ENCODE measurements around the gene TSPAN12.

Gene TSPAN12

GRCh38 chr7:120857588-120858573 lies at the start of gene TSPAN12:
TSPAN12 (minus strand) TSS chr7:120858144; CDS start chr7:120856763, 1,381 bp downstream.
- TF ChIP-seq CTCF (IDR thresholded peaks at IDR 0.05), result peak; percentile 60

GRCh38 chr7:120898715-120899499 lies 41.0 kb upstream of the TSPAN12 start:
- TF ChIP-seq CTCF (IDR thresholded peaks at IDR 0.05), result no peak

- TF ChIP-seq CTCF (IDR thresholded peaks at IDR 0.05), result no peak
Measured at GRCh38 chr7:120877701-120878100, 19.8 kb upstream of the TSPAN12 start.

GRCh38 chr7:120876922-120877321 lies 19.0 kb upstream of the TSPAN12 start:
- TF ChIP-seq CTCF (IDR thresholded peaks at IDR 0.05), result no peak

- no peak for TF ChIP-seq CTCF (IDR thresholded peaks at IDR 0.05)
Measured at GRCh38 chr7:120874722-120875121, 16.8 kb upstream of the TSPAN12 start.

GRCh38 chr7:120874016-120874415 lies 16.1 kb upstream of the TSPAN12 start:
- TF ChIP-seq CTCF (IDR thresholded peaks at IDR 0.05), result no peak

- no peak for TF ChIP-seq CTCF (IDR thresholded peaks at IDR 0.05)
Measured at GRCh38 chr7:120873401-120873800, 15.5 kb upstream of the TSPAN12 start.
